GM19468 (cell line): ENCODE measurements around the gene SEBOX.

Experiments
- ATAC-seq: cut with Tn5 transposase; IDR thresholded peaks from one replicate; pipeline ENCODE4 v1.9.1; 2021; ENCODE audit warnings: mild to moderate bottlenecking, moderate library complexity, moderate number of reproducible peaks; ENCODE audit not compliant: unreplicated experiment; ENCODE audit errors: extremely low read depth

The SEBOX gene

GRCh38 chr17:28364665-28365363 is at the start of gene SEBOX:
Gene SEBOX (minus strand): TSS chr17:28365199. CDS start chr17:28365151, 48 bp downstream.
- no peak for ATAC-seq

- no peak for ATAC-seq
These were observed 48.8 kb upstream of the SEBOX start for GRCh38 chr17:28413804-28414203.

GRCh38 chr17:28412099-28412498 is 47.1 kb upstream of the SEBOX start:
- no peak for ATAC-seq

GRCh38 chr17:28407974-28408306 is 42.9 kb upstream of the SEBOX start:
- no peak for ATAC-seq

- no peak for ATAC-seq
These were observed 42.4 kb upstream of the SEBOX start for GRCh38 chr17:28407130-28407973.

GRCh38 chr17:28406473-28406814 is 41.4 kb upstream of the SEBOX start:
- ATAC-seq = no peak

- ATAC-seq = no peak
These were observed 40.9 kb upstream of the SEBOX start, which contains the start of gene SLC46A1 for GRCh38 chr17:28405632-28406472. Gene SLC46A1 (minus strand): TSS chr17:28406212. CDS start chr17:28406114, 98 bp downstream.

GRCh38 chr17:28404812-28405570 is 40.0 kb upstream of the SEBOX start:
- ATAC-seq = no peak

- no peak for ATAC-seq
These were observed 39.4 kb upstream of the SEBOX start for GRCh38 chr17:28404461-28404811.

GRCh38 chr17:28404007-28404406 is 39.0 kb upstream of the SEBOX start:
- no peak for ATAC-seq

GRCh38 chr17:28402844-28403243 is 37.8 kb upstream of the SEBOX start:
- no peak for ATAC-seq

GRCh38 chr17:28402224-28402630 is 37.2 kb upstream of the SEBOX start:
- no peak for ATAC-seq

GRCh38 chr17:28399808-28400207 is 34.8 kb upstream of the SEBOX start:
- no peak for ATAC-seq

GRCh38 chr17:28398280-28398981 is 33.4 kb upstream of the SEBOX start:
- ATAC-seq = no peak

- ATAC-seq = no peak
These were observed 32.8 kb upstream of the SEBOX start for GRCh38 chr17:28397687-28398279.

GRCh38 chr17:28397275-28397674 is 32.3 kb upstream of the SEBOX start:
- ATAC-seq = no peak

- ATAC-seq = no peak
These were observed 31.7 kb upstream of the SEBOX start for GRCh38 chr17:28396635-28397239.

- no peak for ATAC-seq
These were observed 31.0 kb upstream of the SEBOX start for GRCh38 chr17:28395968-28396367.

- ATAC-seq = no peak
These were observed 30.4 kb upstream of the SEBOX start for GRCh38 chr17:28395426-28395825.
